ENCODE measurements around the gene TMOD1.
"Not testable (repeated sequence)": the region's sequence is repeated elsewhere in the genome, so short reads cannot be mapped to it uniquely, and the experiment has no call there.

- TF ChIP-seq CTCF, POLR2A, EP300 (IDR thresholded peaks at IDR 0.05): not testable (repeated sequence)
Measured at GRCh38 chr9:97586909-97587308, 85.4 kb downstream of the TMOD1 start.
